ENCODE results near the gene RFC2. TPM values are rescaled to one million over a fixed set of nuclear protein-coding genes. Genes with fewer than 3 reads are reported as not detected.

The RFC2 gene
- total RNA-seq, 2 donors from 2014 or later, result 15.6 to 21.9 TPM

DNA sequence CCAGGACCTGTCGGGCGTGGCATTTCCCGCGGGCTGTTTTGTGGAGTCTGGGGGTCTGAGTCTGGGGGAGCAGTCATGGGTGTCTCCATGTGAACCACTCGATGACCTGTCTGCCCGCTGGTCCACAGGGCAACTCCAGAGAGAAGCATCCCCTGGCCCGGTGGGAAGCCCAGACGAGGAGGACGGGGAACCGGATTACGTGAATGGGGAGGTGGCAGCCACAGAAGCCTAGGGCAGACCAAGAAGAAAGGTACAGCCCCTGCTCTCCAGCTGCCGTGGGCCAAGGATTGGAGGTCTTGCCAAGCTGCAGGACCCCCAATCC, 29.7 kb downstream of the RFC2 start:
- 88% methylated on average over 12 of the region's 12 CpGs for WGBS
- H3K4me3 ChIP-seq, result no peak overlapping the region
- intact Hi-C loops (cut with DNase I), result no loop called here
- no peak for DNase-seq (ENCODE audit: low spot score)
- H3K27me3 ChIP-seq (replicated peaks; ENCODE audit: insufficient read depth), result no peaks in the 10 kb centered on the region
- no peak for TF ChIP-seq POLR2AphosphoS5 (IDR thresholded peaks at IDR 0.05)
- no peak for TF ChIP-seq POLR2A (IDR thresholded peaks at IDR 0.05)
- TF ChIP-seq, protein P1, sequence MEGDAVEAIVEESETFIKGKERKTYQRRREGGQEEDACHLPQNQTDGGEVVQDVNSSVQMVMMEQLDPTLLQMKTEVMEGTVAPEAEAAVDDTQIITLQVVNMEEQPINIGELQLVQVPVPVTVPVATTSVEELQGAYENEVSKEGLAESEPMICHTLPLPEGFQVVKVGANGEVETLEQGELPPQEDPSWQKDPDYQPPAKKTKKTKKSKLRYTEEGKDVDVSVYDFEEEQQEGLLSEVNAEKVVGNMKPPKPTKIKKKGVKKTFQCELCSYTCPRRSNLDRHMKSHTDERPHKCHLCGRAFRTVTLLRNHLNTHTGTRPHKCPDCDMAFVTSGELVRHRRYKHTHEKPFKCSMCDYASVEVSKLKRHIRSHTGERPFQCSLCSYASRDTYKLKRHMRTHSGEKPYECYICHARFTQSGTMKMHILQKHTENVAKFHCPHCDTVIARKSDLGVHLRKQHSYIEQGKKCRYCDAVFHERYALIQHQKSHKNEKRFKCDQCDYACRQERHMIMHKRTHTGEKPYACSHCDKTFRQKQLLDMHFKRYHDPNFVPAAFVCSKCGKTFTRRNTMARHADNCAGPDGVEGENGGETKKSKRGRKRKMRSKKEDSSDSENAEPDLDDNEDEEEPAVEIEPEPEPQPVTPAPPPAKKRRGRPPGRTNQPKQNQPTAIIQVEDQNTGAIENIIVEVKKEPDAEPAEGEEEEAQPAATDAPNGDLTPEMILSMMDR (IDR thresholded peaks at IDR 0.05), result no peak
- no peaks in the 10 kb centered on the region for H3K9me3 ChIP-seq
- H3K4me1 ChIP-seq (replicated peaks), result no peaks in the 10 kb centered on the region
- no peak overlapping the region for H3K27ac ChIP-seq
- H3K36me3 ChIP-seq, result no peaks in the 10 kb centered on the region

DNA sequence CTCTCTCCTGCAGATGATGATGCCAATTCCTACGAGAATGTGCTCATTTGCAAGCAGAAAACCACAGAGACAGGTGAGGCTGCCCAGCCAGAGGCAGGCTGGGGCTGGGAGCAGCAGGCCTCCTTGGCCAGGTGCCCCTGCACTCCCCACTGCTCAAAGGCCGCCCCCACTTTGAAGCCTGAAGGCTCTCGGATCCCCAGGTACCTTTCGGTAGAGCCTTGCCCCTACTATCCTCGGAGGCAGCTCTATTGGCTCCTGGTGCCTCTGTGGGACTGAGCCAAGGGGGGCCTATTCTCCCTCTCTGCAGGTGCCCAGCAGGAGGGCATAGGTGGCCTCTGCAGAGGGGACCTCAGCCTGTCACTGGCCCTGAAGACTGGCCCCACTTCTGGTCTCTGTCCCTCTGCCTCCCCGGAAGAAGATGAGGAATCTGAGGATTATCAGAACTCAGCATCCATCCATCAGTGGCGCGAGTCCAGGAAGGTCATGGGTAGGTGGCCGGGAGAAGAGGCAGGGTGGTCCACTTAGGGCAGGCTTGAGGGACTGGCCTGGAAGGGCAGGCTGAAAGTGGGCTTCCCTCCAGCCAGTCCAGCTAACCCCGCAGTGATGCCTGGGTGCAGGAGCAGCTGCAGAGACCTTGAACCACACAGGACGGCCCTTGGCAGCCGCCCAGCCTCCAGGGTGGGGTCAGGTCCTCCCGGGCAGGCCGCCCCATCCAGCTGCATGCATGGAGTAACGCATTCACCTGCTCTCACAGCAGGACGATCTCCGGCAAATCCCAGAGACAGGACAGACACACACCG, 30.3 kb downstream of the RFC2 start:
- H3K36me3 ChIP-seq, result no peaks in the 10 kb centered on the region
- H3K4me1 ChIP-seq (replicated peaks), result no peaks in the 10 kb centered on the region
- H3K27me3 ChIP-seq (replicated peaks; ENCODE audit: insufficient read depth), result no peaks in the 10 kb centered on the region
- H3K27ac ChIP-seq, result no peak overlapping the region
- TF ChIP-seq POLR2AphosphoS5 (IDR thresholded peaks at IDR 0.05) (no peak), POLR2A (IDR thresholded peaks at IDR 0.05) (no peak)
- TF ChIP-seq, protein P1 (IDR thresholded peaks at IDR 0.05), result no peak
- intact Hi-C loops (cut with DNase I), result no loop called here
- H3K4me3 ChIP-seq, result no peak overlapping the region
- DNase-seq (ENCODE audit: low spot score), result no peak
- 62% methylated on average over 17 of the region's 18 CpGs for WGBS
- no peaks in the 10 kb centered on the region for H3K9me3 ChIP-seq

DNA sequence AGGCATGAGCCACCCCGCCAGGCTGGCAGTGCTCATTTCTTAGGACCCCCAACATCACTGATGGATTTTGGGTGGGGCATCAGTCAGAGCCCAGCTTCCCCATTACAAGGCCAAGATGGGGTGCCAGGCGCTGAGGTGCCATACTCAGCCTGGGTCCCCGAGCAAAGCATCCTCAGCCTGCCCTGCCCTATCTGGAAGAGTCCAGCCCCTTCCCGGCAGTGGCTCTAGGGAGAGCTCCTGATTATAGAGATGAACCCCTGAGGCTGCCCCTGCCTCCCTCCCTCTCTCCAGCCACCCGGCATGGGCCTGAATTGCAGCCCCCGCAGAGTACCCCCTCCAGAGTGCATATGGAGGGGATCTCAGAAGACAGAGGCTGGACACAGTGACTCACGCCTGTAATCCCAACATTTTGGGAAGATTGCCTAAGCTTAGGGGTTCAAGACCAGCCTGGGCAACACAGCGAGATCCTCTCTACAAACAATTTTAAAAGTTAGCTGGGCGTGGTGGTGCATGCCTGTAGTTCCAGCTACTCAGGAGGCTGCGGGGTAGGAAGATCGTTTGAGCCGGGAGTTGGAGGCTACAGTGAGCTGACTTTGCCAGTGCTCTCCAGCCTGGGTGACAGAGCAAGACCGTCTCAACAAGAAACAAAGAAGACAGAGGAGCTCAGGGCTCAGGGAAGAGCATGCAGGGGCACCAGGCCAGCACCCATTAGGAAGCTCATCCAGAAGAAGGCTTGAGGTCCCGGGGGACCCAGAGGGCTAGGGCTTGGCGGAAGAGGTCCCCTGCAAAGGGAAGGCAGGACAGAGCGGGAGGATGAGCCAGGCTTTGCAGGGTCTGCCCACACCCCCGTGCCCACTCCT, 31.1 kb downstream of the RFC2 start:
- DNase-seq (ENCODE audit: low spot score), result no peak
- TF ChIP-seq, protein P1 (IDR thresholded peaks at IDR 0.05), result no peak
- TF ChIP-seq POLR2AphosphoS5 (IDR thresholded peaks at IDR 0.05) (no peak), POLR2A (IDR thresholded peaks at IDR 0.05) (no peak)
- WGBS, result 76% methylated on average over 17 of the region's 17 CpGs

DNA sequence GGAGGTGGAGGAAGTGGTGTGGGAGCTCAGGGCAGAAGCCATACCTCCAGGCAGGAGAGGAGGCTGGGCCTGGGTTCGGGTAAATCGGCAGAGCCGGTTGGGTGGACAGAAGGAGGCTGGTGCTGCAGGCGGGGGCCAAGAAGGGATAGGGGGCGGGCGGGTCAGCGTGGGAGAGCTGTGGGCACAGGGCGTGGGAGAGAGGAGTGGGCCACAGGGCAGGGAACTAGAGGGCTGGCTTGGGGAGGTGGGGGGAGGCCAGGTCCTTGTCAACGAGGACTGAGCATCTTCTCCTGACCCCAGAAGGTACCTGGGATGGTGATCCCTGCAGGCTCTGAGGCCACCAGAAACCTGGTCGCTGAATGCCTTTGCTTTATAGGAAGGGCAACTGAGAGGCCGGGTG, 32.5 kb downstream of the RFC2 start:
- Histone ChIP-seq H3K4me1 (replicated peaks) (no peaks in the 10 kb centered on the region), H3K9me3 (no peaks in the 10 kb centered on the region), H3K36me3 (no peaks in the 10 kb centered on the region), H3K4me3 (no peak overlapping the region), H3K27me3 (replicated peaks; ENCODE audit: insufficient read depth) (no peaks in the 10 kb centered on the region), H3K27ac (no peak overlapping the region)
- intact Hi-C loops (cut with DNase I), result no loop called here
- no peak for DNase-seq (ENCODE audit: low spot score)
- WGBS, result 91% methylated on average over 11 of the region's 11 CpGs
- TF ChIP-seq, protein P1 (IDR thresholded peaks at IDR 0.05), result no peak
- TF ChIP-seq POLR2AphosphoS5 (IDR thresholded peaks at IDR 0.05) (no peak), POLR2A (IDR thresholded peaks at IDR 0.05) (no peak)

More for the DNA sequence above, 31.1 kb downstream of the RFC2 start:
- no peak overlapping the region for H3K4me3 ChIP-seq
- H3K36me3 ChIP-seq, result no peaks in the 10 kb centered on the region
- H3K27ac ChIP-seq, result no peak overlapping the region
- H3K9me3 ChIP-seq, result no peaks in the 10 kb centered on the region
- intact Hi-C loops (cut with DNase I), result no loop called here
- no peaks in the 10 kb centered on the region for H3K4me1 ChIP-seq (replicated peaks)
- H3K27me3 ChIP-seq (replicated peaks; ENCODE audit: insufficient read depth), result no peaks in the 10 kb centered on the region

Data from prostate gland (tissue), 2 donors.